ENCODE measurements around the gene C10orf90. TPM values are rescaled to one million over a fixed set of nuclear protein-coding genes. Genes with fewer than 3 reads are reported as not detected.
"Not testable (repeated sequence)": the region's sequence is repeated elsewhere in the genome, so short reads cannot be mapped to it uniquely, and the experiment has no call there.

Gene C10orf90
- total RNA-seq, 1 donor from 2014 or later = not detected

DNA sequence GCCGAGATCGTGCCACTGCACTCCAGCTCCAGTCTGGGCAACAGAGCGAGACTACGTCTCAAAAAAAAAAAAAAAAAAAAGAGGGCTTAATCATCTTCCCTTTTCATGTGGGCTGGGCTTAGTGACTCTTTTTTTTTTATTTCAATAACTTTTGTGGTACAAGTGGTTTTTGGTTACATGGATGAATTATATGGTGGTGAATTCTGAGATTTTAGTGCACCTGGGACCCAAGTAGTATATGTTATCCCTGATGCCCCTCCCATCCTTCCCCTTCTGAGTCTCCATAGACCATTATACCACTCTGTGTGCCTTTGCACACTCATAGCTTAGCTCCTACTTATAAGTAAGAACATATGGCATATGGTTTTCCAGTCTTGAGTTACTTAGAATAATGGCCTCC is 277.4 kb downstream of the C10orf90 start:
- DNase-seq (ENCODE audit: low read depth in 2 of 2) = no peak

DNA sequence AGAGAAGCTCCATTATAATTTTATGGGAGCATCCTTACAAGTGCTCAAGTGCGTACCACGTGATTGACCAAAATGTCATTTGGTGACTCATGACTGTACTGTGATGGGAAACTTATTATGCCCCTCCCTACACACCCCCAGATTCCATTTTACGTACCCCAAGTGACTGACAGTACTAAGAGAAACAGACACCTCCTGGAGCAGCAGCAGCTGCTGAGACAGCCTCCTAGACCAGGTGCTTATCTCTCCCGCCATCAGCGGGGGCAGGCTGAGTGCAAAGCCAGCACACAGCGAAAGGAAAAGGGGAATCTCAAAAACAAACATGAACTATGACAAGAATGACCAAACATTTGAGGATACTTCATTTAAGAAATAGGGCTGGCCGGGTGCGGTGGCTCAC is 278.0 kb downstream of the C10orf90 start:
- no peak for DNase-seq (ENCODE audit: low read depth in 2 of 2)

DNA sequence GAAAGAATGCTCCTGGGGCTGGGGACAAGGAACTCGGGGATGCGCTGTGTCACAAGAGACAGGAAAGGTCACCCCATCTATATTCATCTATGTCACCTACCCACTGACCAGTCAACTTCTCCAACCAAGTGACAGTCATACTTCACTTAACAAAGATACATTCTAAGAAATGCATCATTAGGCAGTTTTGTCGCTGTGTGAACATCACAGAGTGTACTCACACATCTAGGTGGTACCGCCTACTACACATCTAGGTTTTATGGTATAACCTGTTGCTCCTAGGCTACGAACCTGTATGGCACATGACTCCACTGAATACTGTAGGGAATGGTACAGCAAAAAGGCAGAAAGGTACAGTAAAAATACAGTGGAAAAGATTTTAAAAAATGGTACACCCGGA is 278.4 kb downstream of the C10orf90 start:
- no peak for DNase-seq (ENCODE audit: low read depth in 2 of 2)

DNA sequence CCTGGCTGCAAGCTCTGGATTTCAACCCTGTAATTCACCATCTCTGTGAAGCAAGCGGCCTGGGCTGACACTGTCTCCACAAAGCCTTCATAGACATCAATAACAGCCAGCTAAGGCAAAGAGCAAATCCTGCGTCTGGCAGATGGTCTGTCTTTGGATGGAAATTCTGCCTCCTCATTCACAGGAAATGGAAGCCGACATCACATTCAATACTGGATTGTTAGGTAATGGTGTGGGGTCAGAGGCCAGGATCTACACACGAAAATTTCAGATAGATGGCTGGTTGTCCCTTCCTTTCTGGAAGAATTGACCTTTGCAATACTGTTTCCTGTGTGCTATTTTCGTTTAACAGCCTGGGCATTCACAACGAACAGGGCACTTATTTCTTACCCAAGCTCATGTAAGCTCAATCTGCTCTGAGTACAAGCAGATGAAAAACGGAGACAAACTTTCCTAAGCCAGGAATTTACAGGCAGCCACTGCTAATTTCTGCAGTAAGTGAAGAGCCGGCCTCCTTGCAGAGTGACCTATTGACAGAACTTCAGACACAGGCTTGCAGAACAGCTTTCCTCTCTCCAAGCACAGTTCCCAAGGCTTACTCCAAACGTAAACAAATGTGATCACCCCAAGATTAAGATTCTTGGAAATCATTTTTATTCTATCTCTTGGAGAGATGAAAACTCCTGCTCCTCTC is 279.2 kb downstream of the C10orf90 start:
- DNase-seq (ENCODE audit: low read depth in 2 of 2) = peak; percentile 37 to 71

DNA sequence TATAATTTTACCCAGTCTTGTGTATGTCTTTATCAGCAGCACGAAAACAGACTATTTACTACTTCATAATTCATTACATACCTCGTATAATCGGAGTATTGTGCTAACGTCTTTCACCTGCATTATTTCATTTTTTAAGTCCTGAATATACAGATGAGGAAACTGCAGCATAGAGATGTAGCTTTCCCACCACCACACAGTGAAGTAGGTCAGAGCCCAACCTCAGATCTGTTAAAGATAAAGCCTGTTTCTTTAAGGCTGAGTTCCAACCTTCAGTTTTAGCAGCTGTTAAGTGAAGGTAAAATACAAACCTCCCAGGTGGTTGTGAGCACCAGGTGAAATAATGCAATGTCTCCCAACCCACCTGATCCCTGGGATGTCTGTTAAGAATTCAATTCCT is 280.2 kb downstream of the C10orf90 start:
- DNase-seq (ENCODE audit: low read depth in 2 of 2) = no peak

DNA sequence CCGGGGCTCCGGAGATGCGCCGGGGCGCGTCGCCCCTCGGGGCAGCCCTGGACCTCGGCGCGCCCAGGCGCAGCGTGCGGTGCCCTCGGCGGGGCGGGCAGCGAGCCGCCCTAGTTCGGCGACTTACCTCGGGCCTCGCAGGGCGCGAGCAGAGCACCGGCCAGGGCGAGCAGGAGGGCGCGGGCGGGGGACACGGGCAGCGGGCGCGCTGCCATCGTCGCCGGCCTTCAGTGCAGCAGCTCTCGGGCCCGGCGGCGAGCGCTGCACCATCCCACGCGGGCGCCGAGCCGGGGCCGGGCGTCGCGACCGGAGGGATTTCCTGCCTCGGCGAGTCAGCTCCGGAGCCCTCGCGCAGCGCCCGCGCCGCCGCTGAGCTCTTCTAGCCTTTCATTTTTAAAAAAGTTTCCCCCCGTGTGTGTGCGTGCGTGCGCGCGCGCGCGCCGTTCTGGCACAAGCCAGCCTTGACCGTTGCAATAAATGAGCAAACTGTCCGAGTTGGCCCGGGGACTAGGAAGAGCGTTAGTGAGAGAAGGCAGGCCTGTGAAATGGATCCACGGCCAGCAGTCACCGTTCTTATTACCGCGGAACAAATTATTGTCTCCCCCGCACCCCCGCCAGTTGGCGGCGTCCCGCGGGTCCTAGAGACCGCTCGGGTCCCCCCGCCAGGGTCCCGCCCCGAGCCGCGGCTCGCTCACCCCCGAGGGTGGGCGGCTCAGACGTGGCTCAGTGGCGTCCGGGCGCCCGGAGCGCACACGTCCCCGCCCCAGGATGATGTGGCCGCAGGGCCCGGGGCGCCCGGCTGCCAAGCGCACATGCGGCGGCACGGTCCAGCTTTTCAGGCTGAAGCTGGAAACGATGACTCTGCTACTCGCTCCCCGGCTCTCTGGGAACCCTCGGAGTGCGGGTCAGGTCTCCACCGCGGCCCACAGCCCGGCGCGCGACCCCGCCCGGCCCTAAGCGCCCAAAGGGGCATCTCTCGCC is 282.3 kb downstream of the C10orf90 start, which contains the start of gene ADAM12:
ADAM12 (minus strand) TSS at position 547 of the 981 bp plus-strand sequence; CDS start at position 215, 332 bp downstream.
- peak; percentile 3 to 13 for DNase-seq (ENCODE audit: low read depth in 2 of 2)

DNA sequence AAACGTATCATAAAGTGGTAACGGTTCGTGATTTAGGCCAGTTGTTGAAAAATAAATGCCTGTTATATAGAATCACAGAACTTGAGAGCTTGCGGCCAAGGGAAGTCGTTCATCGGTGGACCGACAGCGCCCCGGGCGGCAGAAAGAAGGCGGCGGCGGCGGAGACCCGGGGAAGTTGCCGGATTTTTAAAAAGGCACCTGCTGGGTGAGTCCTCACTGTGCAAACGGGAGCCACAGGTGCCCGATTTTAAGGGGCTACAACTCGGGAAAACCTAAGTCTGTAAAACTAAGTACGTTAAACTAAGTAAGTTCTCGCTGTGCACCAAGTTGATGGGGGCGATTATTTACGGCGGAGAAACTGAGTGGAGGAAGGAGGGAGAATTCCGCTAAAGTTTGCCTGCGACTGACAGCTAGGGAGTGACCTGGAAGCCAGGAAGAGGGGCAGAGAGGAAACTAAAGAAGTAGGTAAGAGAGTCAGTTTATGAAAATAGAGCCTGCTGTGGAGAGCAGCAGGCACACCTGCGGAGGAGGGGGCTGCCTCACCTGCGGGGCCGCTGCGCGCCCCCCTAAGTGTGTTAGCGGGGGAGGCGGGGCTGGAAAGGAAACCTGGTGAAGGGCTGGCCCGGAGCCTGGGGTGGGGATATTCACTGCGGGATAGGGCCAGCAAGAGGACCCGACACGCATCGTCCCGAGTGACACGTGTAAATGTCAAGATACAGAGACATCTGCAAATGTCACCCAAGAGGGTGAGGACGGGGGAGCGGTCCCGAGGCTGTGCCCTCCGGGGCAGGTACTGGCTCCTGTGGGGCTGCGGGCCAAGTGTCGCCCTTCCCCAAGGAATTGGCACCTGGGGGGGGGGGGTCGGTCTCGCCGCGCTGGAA is 283.2 kb downstream of the C10orf90 start:
- peak; percentile 4 to 28 for DNase-seq (ENCODE audit: low read depth in 2 of 2)

DNA sequence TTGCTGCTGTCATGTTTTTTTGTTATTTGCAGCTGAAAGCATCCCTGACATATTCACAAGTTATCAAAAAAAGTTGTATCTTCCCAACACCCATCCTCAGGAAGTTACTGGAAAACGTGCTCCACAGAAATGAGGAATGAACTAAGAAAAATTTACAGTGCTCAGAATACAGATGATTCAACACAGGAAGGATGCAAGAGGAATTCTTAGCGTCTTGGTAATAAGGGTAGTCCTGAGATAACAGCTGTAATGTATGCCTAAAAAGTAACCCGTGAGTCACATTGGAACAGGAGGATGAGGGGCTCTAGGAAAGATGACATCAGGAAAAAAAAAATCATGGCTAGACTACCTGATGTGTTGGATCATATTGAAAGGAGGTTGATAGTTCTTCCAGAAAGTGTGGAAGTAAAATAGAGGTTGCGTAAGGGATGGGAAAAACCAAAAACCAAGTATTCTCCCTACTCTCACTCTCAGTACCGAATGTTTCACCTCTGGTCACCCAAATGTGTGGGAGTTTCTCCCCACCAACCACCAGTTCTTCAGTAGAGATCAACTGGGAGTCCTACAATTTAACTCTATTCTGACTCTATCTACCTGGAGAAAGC is 286.1 kb downstream of the C10orf90 start:
- no peak for DNase-seq (ENCODE audit: low read depth in 2 of 2)

DNA sequence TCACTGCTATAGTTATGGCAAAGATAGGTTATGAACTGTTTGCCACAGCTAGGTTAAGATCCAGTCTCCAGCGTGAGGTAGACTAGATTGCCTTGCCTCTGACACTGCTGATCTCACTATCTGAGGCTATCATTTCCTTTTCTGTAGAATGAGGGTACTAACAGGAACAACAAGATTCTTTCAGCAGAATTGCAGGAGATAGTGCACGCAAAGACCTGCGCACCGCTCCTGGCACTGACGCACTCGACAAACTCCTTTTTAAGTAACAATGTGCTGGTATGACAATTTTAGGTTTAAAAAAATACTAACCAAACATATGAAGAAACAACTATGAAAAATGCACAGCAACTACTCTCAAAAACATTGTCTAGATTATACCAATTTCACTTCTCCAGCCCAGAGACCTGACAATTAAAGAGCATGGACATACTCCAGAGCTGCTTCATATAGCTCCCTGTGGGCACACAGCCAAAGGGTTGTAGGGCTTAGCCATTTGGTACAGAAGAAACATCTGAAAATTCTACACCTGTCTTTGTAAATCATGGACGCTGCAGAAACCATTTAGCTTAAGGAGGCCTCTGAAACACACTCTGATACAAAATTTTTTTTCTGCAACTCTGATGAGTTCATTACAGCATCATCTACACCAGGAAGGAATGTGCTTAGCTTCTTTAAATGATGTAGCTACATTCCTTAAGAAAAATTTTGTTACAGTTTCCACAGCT is 290.0 kb downstream of the C10orf90 start:
- DNase-seq (ENCODE audit: low read depth in 2 of 2) = no peak

DNA sequence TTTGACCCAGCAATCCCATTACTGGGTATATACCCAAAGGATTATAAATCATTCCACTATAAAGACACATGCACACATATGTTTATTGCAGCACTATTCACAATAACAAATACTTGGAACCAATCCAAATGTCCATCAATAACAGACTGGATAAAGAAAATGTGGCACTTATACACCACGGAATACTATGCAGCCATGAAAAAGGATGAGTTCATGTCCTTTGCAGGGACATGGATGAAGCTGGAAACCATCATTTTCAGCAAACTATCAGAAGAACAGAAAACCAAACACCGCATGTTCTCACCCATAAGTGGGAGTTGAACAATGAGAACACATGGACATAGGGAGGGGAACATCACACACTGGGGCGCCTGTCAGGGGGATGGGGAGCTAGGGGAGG is 291.3 kb downstream of the C10orf90 start:
- DNase-seq (ENCODE audit: low read depth in 2 of 2) = not testable (repeated sequence)

DNA sequence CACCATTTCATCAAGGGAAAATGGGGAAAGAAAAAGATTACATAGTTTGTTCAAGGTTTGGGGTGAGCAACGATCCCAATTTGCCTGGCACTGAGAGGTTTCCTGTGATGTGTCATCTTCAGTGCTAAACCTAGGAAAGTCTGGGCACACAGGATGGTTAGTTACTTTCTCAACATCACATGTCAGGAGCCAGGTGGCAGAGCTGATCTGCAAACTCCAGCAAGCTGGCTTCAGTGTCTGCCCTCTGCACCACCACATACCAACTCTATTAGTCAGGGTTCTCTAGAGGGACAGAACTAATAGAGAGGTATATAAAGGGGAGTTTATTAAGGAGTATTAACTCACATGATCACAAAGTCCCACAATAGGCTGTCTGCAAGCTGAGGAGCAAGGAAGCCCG is 293.5 kb downstream of the C10orf90 start:
- no peak for DNase-seq (ENCODE audit: low read depth in 2 of 2)

DNA sequence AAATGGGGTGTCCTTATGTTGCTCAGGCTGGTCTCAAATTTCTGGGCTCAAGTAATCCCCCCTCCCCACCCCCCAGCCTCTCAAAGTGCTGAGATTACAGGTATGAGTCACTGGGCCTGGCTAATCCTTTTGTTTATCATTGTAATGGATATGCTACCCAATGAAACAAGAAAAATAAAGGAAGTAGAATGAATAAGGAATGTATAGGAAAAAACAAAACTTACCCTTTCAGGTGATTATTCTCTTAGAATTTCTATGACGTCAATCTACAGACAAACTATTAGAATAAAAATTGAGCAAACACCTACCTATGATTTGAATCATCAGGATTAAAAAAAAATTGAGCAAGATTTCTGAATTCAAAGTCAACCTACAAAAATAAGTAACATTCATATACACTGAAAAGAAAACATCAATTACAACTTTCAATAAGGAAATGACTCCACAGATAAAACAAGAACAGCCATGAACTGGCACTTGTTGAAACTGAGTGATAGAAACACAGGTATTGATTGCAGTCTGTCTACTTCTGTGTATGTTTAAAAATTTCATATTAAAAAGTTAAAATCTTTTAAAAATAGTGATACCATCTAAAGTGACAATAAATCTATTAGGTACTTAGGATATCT is 294.5 kb downstream of the C10orf90 start:
- DNase-seq (ENCODE audit: low read depth in 2 of 2) = no peak

DNA sequence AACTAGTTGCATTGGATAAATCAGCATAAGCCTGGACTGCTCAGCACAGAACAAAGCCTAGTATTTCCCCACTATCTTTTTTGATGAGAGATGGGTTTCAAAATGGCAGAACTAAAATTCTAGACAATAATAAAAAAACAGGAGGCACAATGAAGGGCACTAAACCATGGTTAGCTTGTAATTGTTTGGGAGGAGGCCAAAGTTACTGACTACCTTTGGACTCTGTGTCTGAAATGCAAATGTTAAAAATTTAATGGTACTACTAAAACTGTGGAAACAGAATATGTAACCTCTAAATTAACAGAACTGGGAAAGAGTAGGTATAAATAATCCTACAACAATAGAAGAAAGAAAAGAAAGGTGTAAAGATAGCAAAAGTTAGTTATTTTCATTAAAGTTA is 295.2 kb downstream of the C10orf90 start:
- DNase-seq (ENCODE audit: low read depth in 2 of 2) = no peak

Other genes starting within 250 kb of the C10orf90 start
- gene DOCK1, start 234.7 kb upstream of the C10orf90 start, total RNA-seq = 69.3 and 84.5 TPM in 2 replicates

Data from dermis microvascular lymphatic vessel endothelial cell (primary cell).